H1 (cell line): ENCODE data around the gene LAP3. TPM values are rescaled to one million over a fixed set of nuclear protein-coding genes. Genes with fewer than 3 reads are reported as not detected.

Source experiments
- ASH2L ChIP-seq: fragments of 200-600, 300-600 bp; sonication (generic); IDR thresholded peaks from one replicate; pipeline ENCODE4 v1.7.1; 2017; ENCODE audit warnings: low read length
- ATF3 ChIP-seq: IDR thresholded peaks from 2 replicates; pipeline ENCODE4 v1.6.1; 2011; ENCODE audit warnings: low read depth, mild to moderate bottlenecking, low read length; ENCODE audit not compliant: insufficient read depth
- CEBPB ChIP-seq: IDR thresholded peaks from 2 replicates; pipeline ENCODE4 v1.6.1; 2012; ENCODE audit warnings: low read depth, low read length
- CREB1 ChIP-seq: IDR thresholded peaks from 2 replicates; pipeline ENCODE4 v1.6.1; 2012; ENCODE audit warnings: inconsistent platforms
- EP300 ChIP-seq, 2 experiments: IDR thresholded peaks; 1 replicate in 1 of 2; 2 replicates in 1 of 2; pipeline ENCODE4 v1.6.1; 2011 to 2012; ENCODE audit warnings: low read depth in 2 of 2, low read length in 2 of 2, mild to moderate bottlenecking in 2 of 2, borderline replicate concordance in 1 of 2, inconsistent platforms in 1 of 2, moderate library complexity in 1 of 2
- GABPA ChIP-seq: IDR thresholded peaks from 2 replicates; pipeline ENCODE4 v1.6.1; 2011; ENCODE audit warnings: mild to moderate bottlenecking, low read length, moderate library complexity, borderline replicate concordance; ENCODE audit not compliant: insufficient read depth
- GTF2F1 ChIP-seq: IDR thresholded peaks from 2 replicates; pipeline ENCODE4 v1.6.1; 2012; ENCODE audit warnings: low read depth, low read length, improper control_type of control experiment, borderline replicate concordance
- HDAC2 ChIP-seq, 2 experiments: fragments of 300-600 bp in 1 of 2; sonication (generic) in 1 of 2; IDR thresholded peaks; 2 replicates each; pipeline ENCODE4 v1.6.1; 2011 to 2012; ENCODE audit warnings: low read depth in 2 of 2, low read length in 2 of 2, mild to moderate bottlenecking in 2 of 2, moderate library complexity in 2 of 2, borderline replicate concordance in 1 of 2, inconsistent platforms in 1 of 2
- JUND ChIP-seq: IDR thresholded peaks from 2 replicates; pipeline ENCODE4 v1.6.1; 2011; ENCODE audit warnings: mild to moderate bottlenecking, improper control_type of control experiment, low read length
- KDM4A ChIP-seq: IDR thresholded peaks from one replicate; pipeline ENCODE4 v1.7.1; 2012; ENCODE audit warnings: low read depth, mild to moderate bottlenecking, moderate library complexity, low read length, inconsistent platforms; ENCODE audit not compliant: severe bottlenecking
- KDM5A ChIP-seq: fragments of 200-600 bp; IDR thresholded peaks from 2 replicates; pipeline ENCODE4 v1.7.1; 2012; ENCODE audit warnings: mild to moderate bottlenecking, low read length, inconsistent platforms, mixed read lengths
- MAFK ChIP-seq: IDR thresholded peaks from 2 replicates; pipeline ENCODE4 v1.6.1; 2012; ENCODE audit warnings: low read depth, mild to moderate bottlenecking, improper control_type of control experiment, low read length
- NANOG ChIP-seq: IDR thresholded peaks from 2 replicates; pipeline ENCODE4 v1.6.1; 2011; ENCODE audit warnings: low read length, low read depth, mild to moderate bottlenecking, inconsistent platforms; ENCODE audit not compliant: insufficient read depth, poor library complexity, severe bottlenecking
- PHF8 ChIP-seq: fragments of 200-600 bp; sonication (generic); conservative IDR thresholded peaks from 2 replicates; pipeline ENCODE4 v1.7.1; 2012; ENCODE audit warnings: low read depth, mild to moderate bottlenecking, inconsistent platforms, low read length, moderate library complexity
- RFX5 ChIP-seq: IDR thresholded peaks from 2 replicates; pipeline ENCODE4 v1.6.1; 2011; ENCODE audit warnings: low read depth, low read length, improper control_type of control experiment, borderline replicate concordance
- SIN3A ChIP-seq, 2 experiments: IDR thresholded peaks in 1 of 2; conservative IDR thresholded peaks in 1 of 2; 2 replicates each; pipeline ENCODE4 v1.6.1; 2011 to 2012; ENCODE audit warnings: low read length in 2 of 2, improper control_type of control experiment in 1 of 2, low read depth in 1 of 2, mild to moderate bottlenecking in 1 of 2
- SRF ChIP-seq: IDR thresholded peaks from 2 replicates; pipeline ENCODE4 v1.6.1; 2011; ENCODE audit warnings: mild to moderate bottlenecking, low read depth, low read length, moderate library complexity
- TAF7 ChIP-seq: optimal IDR thresholded peaks from 2 replicates; pipeline ENCODE3; 2011; ENCODE audit warnings: low read depth, mild to moderate bottlenecking, inconsistent platforms, low read length, moderate library complexity, borderline replicate concordance
- TBP ChIP-seq: IDR thresholded peaks from 2 replicates; pipeline ENCODE4 v1.6.1; 2011; ENCODE audit warnings: low read depth, low read length, improper control_type of control experiment
- YY1 ChIP-seq: IDR thresholded peaks from 2 replicates; pipeline ENCODE4 v1.6.1; 2011; ENCODE audit warnings: low read depth, mild to moderate bottlenecking, low read length
- polyA plus RNA-seq, 7 experiments: library from polyadenylated mRNA; depleted of rRNA in 3 of 7; stranded (reverse) in 5 of 7; unstranded in 2 of 7; fragments of >200 nt in 5 of 7; fragments of 200-250 nt in 2 of 7; gene quantifications; 1 replicate in 5 of 7; 2 replicates in 1 of 7; 4 replicates in 1 of 7; pipeline versions ENCODE4 v1.2.1 to v1.2.3, GENCODE V29; 2011 to 2013; ENCODE audit warnings: missing spikeins in 2 of 7, mixed read lengths in 2 of 7
- total RNA-seq: library from RNA; stranded (reverse); fragmentation: NEBNext Ultra II Directional; extraction: Animal tissue kit (Norgen Biotek cat#: 25700); gene quantifications from 2 replicates; pipeline ENCODE4 v1.2.1, GENCODE V29; 2021
- TF ChIP-seq, protein P1 (sequence below): IDR thresholded peaks from 2 replicates; pipeline ENCODE4 v1.6.1; 2011; ENCODE audit warnings: low read length, improper control_type of control experiment

LAP3 gene
- total and polyA plus RNA-seq, 2 of the 8 experiments (the other 6 are each of a cell fraction or from before 2014, with no cell fraction given), result 28.3 to 50.9 TPM

DNA sequence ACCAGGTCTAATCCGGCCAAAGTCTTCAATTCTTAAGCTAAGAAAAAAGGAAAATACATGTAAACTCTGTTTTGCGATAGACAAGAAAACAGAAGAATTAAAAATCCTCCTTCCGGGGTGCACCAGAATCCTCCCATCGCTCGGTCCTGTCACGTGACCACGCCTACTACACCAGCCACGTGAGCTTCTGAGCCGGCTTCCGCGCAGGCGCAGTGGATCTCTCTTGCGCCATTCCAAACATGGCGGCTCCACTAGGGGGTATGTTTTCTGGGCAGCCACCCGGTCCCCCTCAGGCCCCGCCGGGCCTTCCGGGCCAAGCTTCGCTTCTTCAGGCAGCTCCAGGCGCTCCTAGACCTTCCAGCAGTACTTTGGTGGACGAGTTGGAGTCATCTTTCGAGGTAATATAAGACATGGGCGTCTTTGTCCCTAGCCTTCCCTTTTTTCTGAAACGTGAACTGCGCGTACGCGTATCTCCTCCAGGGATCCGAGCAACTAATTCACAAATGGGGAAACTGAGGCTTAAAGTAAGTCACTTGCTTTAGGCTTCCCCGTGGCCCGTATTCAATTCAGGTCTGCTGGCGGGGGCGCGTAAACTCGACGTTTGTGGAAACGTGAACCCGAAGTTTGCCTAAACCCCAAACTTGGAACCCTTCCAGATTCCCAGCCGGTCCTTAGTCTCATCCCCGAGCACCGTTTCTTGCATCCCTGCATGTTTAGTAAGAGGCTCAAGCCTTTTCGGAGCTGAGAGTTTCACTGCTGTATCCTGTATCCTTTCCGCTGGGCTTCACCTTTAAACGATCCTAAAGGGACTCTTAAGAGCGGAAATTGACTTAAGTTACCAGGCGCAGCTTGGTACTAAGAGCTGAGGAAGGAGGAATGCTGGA lies 37.7 kb downstream of the LAP3 start, which contains the start of gene MED28 (continued):
- TF ChIP-seq KDM5A (peak; percentile 78), SRF (no peak), GABPA (no peak), EP300 (IDR thresholded peaks at IDR 0.05; ENCODE audit: borderline replicate concordance in 1 of 2, low read depth in 2 of 2, low read length in 2 of 2) (no peak), TAF7 (peak; percentile 81), KDM4A (peak; percentile 24), ASH2L (peak; percentile 72), MAFK (no peak), TBP (peak; percentile 94), SIN3A (conservative IDR thresholded peaks at IDR 0.05 in 1 of 2, IDR thresholded peaks at IDR 0.05 in 1 of 2; ENCODE audit: low read depth in 1 of 2, low read length in 2 of 2) (peak in 1 of 2 experiments; percentile 88; a peak in 2 of 4 replicates), CEBPB (peak; percentile 96), JUND (no peak; the same call in 1 of the 2 replicates), HDAC2 (IDR thresholded peaks at IDR 0.05; ENCODE audit: borderline replicate concordance in 1 of 2, low read depth in 2 of 2, low read length in 2 of 2) (peak; percentile 26 to 67; a peak in 1 of 4 replicates), YY1 (peak; percentile 98), ATF3 (peak; percentile 97), GTF2F1 (peak; percentile 90; the same call in 1 of the 2 replicates), RFX5 (no peak), PHF8 (peak; percentile 95), CREB1 (no peak), NANOG (no peak)
- TF ChIP-seq, protein P1, sequence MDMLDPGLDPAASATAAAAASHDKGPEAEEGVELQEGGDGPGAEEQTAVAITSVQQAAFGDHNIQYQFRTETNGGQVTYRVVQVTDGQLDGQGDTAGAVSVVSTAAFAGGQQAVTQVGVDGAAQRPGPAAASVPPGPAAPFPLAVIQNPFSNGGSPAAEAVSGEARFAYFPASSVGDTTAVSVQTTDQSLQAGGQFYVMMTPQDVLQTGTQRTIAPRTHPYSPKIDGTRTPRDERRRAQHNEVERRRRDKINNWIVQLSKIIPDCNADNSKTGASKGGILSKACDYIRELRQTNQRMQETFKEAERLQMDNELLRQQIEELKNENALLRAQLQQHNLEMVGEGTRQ, result peak; percentile 99
